Keratinocyte (primary cell): ENCODE measurements around the gene PAX7. TPM values are rescaled to one million over a fixed set of nuclear protein-coding genes. Genes with fewer than 3 reads are reported as not detected.

Experiments
- DNase-seq: peaks from one replicate; pipeline ENCODE4 v3.0.0-alpha.2; 2011; ENCODE audit warnings: low read depth, missing footprints, low spot score
- FAIRE-seq: peaks from 2 replicates; lab custom pipeline; 2011; peaks lifted over from hg19 to GRCh38; lab: Jason Lieb, UNC
- H2AFZ ChIP-seq: 2 replicates; pipeline ENCODE4 v1.6.0; 2012; ENCODE audit warnings: low read length, control low read depth, inconsistent platforms; ENCODE audit not compliant: control insufficient read depth
- H3K27ac ChIP-seq: 2 replicates; pipeline ENCODE4 v1.5.1; 2011; ENCODE audit warnings: low read length; ENCODE audit not compliant: control insufficient read depth, insufficient read depth
- H3K27me3 ChIP-seq: 3 replicates; pipeline ENCODE4 v1.6.0; 2011; ENCODE audit warnings: low read length; ENCODE audit not compliant: control insufficient read depth, insufficient read depth; ENCODE audit errors: extremely low read depth
- H3K36me3 ChIP-seq, 2 experiments: 2 replicates in 1 of 2; 3 replicates in 1 of 2; pipeline ENCODE4 v1.5.1; 2011; ENCODE audit warnings: low read length in 2 of 2, mild to moderate bottlenecking in 1 of 2; ENCODE audit not compliant: control insufficient read depth in 2 of 2, insufficient read depth in 2 of 2; ENCODE audit errors: extremely low read depth in 1 of 2
- H3K4me1 ChIP-seq: 3 replicates; pipeline ENCODE4 v1.5.1; 2011; ENCODE audit warnings: low read length; ENCODE audit not compliant: control insufficient read depth, insufficient read depth; ENCODE audit errors: extremely low read depth
- H3K4me2 ChIP-seq: 3 replicates; pipeline ENCODE4 v1.6.0; 2011; ENCODE audit warnings: low read depth, low read length; ENCODE audit not compliant: control insufficient read depth, insufficient read depth; ENCODE audit errors: extremely low read depth
- H3K4me3 ChIP-seq, 3 experiments: fragments of 200-600 bp in 1 of 3; sonication (generic) in 1 of 3; 2 replicates in 2 of 3; 3 replicates in 1 of 3; pipeline ENCODE4 v1.5.1; 2011 to 2016; ENCODE audit warnings: low read length in 3 of 3, mild to moderate bottlenecking in 3 of 3, control low read depth in 2 of 3, inconsistent platforms in 1 of 3, low read depth in 1 of 3, mixed read lengths in 1 of 3, mixed run types in 1 of 3, moderate library complexity in 1 of 3; ENCODE audit not compliant: control insufficient read depth in 2 of 3, insufficient read depth in 2 of 3; ENCODE audit errors: extremely low read depth in 1 of 3
- H3K79me2 ChIP-seq: 2 replicates; pipeline ENCODE4 v1.6.0; 2012; ENCODE audit warnings: low read length; ENCODE audit not compliant: control insufficient read depth, insufficient read depth
- H3K9ac ChIP-seq: 3 replicates; pipeline ENCODE4 v1.6.0; 2011; ENCODE audit warnings: low read length; ENCODE audit not compliant: control insufficient read depth, insufficient read depth; ENCODE audit errors: extremely low read depth
- H3K9me1 ChIP-seq: 3 replicates; pipeline ENCODE4 v1.6.0; 2011; ENCODE audit warnings: low read length; ENCODE audit not compliant: control insufficient read depth, insufficient read depth; ENCODE audit errors: extremely low read depth
- H3K9me3 ChIP-seq: 2 replicates; pipeline ENCODE4 v1.5.1; 2012; ENCODE audit warnings: low read depth, low read length; ENCODE audit not compliant: control insufficient read depth
- H4K20me1 ChIP-seq: 3 replicates; pipeline ENCODE4 v1.6.0; 2011; ENCODE audit warnings: low read length; ENCODE audit not compliant: control insufficient read depth, insufficient read depth; ENCODE audit errors: extremely low read depth
- EZH2 ChIP-seq: IDR thresholded peaks from one replicate; pipeline ENCODE4 v1.6.1; 2012; ENCODE audit warnings: inconsistent platforms, mild to moderate bottlenecking, low read length, moderate library complexity
- dilution Hi-C: fragments of 300-500 bp; cut with MboI; formaldehyde crosslinking; loops from one replicate; pipeline ENCODE4 v1.7.0; 2020; ENCODE audit warnings: low sequenced_read_pairs; ENCODE audit not compliant: extremely low pct_ligation_motif_present
- polyA plus RNA-seq, 5 experiments: library from polyadenylated mRNA; depleted of rRNA in 3 of 5; stranded (reverse) in 3 of 5; stranded (forward) in 1 of 5; unstranded in 1 of 5; fragments of >200 nt; gene quantifications; 1 replicate in 1 of 5; 2 replicates in 3 of 5; 3 replicates in 1 of 5; pipeline versions ENCODE4 v1.2.1 to v1.2.3, GENCODE V29; 2011 to 2012; ENCODE audit warnings: missing spikeins in 2 of 5, low read depth in 1 of 5, low replicate concordance in 1 of 5
- TF ChIP-seq, protein P1 (sequence below), 3 experiments: IDR thresholded peaks in 1 of 3; conservative IDR thresholded peaks in 1 of 3; optimal IDR thresholded peaks in 1 of 3; 2 replicates in 2 of 3; 3 replicates in 1 of 3; pipeline versions ENCODE3 to v1.5.1; 2011; ENCODE audit warnings: low read length in 3 of 3, mild to moderate bottlenecking in 3 of 3, moderate library complexity in 2 of 3, control low read depth in 1 of 3, inconsistent platforms in 1 of 3; ENCODE audit not compliant: insufficient read depth in 2 of 3; ENCODE audit errors: extremely low read depth in 1 of 3

The PAX7 gene
- polyA plus RNA-seq, 1 donor (not counting 4 experiments of a cell fraction or from before 2014, with no cell fraction given) = not detected

DNA sequence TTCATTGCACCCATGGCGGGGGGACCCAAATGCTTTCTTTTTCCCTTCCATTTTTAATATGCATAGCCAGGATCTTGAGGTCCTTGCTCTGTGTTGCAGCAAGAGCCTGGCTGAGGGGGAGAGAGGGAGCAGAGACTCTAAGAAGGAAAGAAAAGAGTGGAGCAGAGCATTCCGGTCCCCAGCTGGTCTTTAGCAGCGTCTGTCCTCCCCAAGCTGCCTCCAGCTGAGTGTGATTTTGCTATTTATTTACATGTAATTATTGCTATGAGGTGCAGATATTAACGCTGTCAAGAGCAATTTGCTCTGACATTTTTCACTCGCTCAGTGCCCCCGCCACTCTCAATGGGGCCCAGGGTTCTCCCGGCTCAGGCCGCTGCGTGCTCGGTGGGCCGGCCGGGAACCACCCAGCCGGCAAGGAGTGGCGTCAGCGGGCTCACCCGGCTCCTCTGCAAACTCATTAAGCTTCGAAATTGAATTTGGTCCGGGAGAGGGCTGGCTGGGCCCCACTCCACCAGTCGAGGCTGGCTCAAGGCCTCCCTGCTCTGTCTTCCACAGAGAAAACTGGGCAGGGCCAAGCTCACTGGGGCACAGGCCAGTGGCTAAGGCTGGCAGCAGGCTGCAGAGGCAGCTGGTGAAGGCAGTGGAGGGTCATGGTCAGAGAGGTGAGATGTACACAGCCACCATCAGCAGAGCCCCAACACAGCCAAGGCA is 93.2 kb downstream of the PAX7 start:
- Histone ChIP-seq H3K79me2 (no peaks in the 10 kb centered on the region), H3K4me1 (no peaks in the 10 kb centered on the region), H3K27me3 (peaks cover 28% of the 10 kb centered on the region), H3K4me2 (no peak overlapping the region), H2AFZ (no peak overlapping the region), H3K9ac (no peak overlapping the region), H3K4me3 (no peak overlapping the region), H3K9me1 (no peaks in the 10 kb centered on the region), H3K36me3 (no peaks in the 10 kb centered on the region), H3K9me3 (no peaks in the 10 kb centered on the region), H3K27ac (no peak overlapping the region), H4K20me1 (no peaks in the 10 kb centered on the region)
- DNase-seq = no peak
- FAIRE-seq = no peak
- dilution Hi-C loops = no loop called here
- no peak for TF ChIP-seq EZH2
- TF ChIP-seq, protein P1, sequence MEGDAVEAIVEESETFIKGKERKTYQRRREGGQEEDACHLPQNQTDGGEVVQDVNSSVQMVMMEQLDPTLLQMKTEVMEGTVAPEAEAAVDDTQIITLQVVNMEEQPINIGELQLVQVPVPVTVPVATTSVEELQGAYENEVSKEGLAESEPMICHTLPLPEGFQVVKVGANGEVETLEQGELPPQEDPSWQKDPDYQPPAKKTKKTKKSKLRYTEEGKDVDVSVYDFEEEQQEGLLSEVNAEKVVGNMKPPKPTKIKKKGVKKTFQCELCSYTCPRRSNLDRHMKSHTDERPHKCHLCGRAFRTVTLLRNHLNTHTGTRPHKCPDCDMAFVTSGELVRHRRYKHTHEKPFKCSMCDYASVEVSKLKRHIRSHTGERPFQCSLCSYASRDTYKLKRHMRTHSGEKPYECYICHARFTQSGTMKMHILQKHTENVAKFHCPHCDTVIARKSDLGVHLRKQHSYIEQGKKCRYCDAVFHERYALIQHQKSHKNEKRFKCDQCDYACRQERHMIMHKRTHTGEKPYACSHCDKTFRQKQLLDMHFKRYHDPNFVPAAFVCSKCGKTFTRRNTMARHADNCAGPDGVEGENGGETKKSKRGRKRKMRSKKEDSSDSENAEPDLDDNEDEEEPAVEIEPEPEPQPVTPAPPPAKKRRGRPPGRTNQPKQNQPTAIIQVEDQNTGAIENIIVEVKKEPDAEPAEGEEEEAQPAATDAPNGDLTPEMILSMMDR (optimal IDR thresholded peaks at IDR 0.05 in 1 of 3, IDR thresholded peaks at IDR 0.05 in 1 of 3, conservative IDR thresholded peaks at IDR 0.05 in 1 of 3; ENCODE audit: extremely low read depth in 1 of 3, insufficient read depth in 2 of 3, low read length in 3 of 3) = no peak

DNA sequence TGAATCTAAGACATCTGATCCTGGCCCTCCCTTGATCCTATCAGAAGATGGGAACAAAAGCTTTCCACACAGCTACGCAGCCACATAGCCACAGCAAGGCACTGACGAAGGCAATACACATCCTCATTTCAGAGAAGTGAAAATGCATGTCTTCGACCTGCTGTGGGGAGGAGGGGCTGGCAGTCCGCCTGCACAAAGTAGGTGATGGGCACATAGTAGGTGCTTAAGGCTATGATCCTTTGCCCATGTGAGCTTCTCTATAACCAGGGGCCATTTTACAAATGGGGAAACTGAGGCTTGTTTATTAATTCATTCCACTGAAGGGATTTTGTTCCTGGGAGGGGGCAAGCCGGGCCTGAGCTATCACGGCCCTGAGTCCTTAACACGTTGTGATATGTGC is 94.2 kb downstream of the PAX7 start:
- H4K20me1 ChIP-seq = no peaks in the 10 kb centered on the region
- FAIRE-seq = no peak
- no peak overlapping the region for H3K27ac ChIP-seq
- H3K79me2 ChIP-seq = no peaks in the 10 kb centered on the region
- dilution Hi-C loops = no loop called here
- H3K4me2 ChIP-seq = no peak overlapping the region
- H3K4me3 ChIP-seq = no peak overlapping the region
- H3K4me1 ChIP-seq = no peaks in the 10 kb centered on the region
- H2AFZ ChIP-seq = no peak overlapping the region
- no peaks in the 10 kb centered on the region for H3K9me3 ChIP-seq
- no peaks in the 10 kb centered on the region for H3K9me1 ChIP-seq
- no peaks in the 10 kb centered on the region for H3K36me3 ChIP-seq
- DNase-seq = no peak
- peaks cover 21% of the 10 kb centered on the region for H3K27me3 ChIP-seq
- no peak overlapping the region for H3K9ac ChIP-seq
- TF ChIP-seq EZH2 = no peak
- TF ChIP-seq, protein P1 (optimal IDR thresholded peaks at IDR 0.05 in 1 of 3, IDR thresholded peaks at IDR 0.05 in 1 of 3, conservative IDR thresholded peaks at IDR 0.05 in 1 of 3; ENCODE audit: extremely low read depth in 1 of 3, insufficient read depth in 2 of 3, low read length in 3 of 3) = no peak
